ENCODE measurements around the gene PLCB4. TPM values are rescaled to one million over a fixed set of nuclear protein-coding genes. Genes with fewer than 3 reads are reported as not detected.

Gene PLCB4
- total RNA-seq, 1 donor, result 3.5 TPM

- DNase-seq (ENCODE audit: low read depth), result no peak
- TF ChIP-seq CTCF (IDR thresholded peaks at IDR 0.05; ENCODE audit: insufficient read depth, low read depth, low read length), result no peak
- H3K4me3 ChIP-seq (ENCODE audit: low read depth, low read length), result no peak overlapping the region
These were observed 212.9 kb downstream of the PLCB4 start for GRCh38 chr20:9281803-9282202.

- no peak for TF ChIP-seq CTCF (IDR thresholded peaks at IDR 0.05; ENCODE audit: insufficient read depth, low read depth, low read length)
- DNase-seq (ENCODE audit: low read depth), result no peak
These were observed 216.7 kb downstream of the PLCB4 start for GRCh38 chr20:9285617-9286016.

GRCh38 chr20:9286501-9287461 is 217.9 kb downstream of the PLCB4 start:
- no peak overlapping the region for H3K4me3 ChIP-seq (ENCODE audit: low read depth, low read length)
- TF ChIP-seq CTCF (IDR thresholded peaks at IDR 0.05; ENCODE audit: insufficient read depth, low read depth, low read length), result no peak
- no peak for DNase-seq (ENCODE audit: low read depth)

More at GRCh38 chr20:9285617-9286016, 216.7 kb downstream of the PLCB4 start:
- H3K4me3 ChIP-seq (ENCODE audit: low read depth, low read length), result no peak overlapping the region

- TF ChIP-seq CTCF (IDR thresholded peaks at IDR 0.05; ENCODE audit: insufficient read depth, low read depth, low read length), result no peak
- H3K4me3 ChIP-seq (ENCODE audit: low read depth, low read length), result no peak overlapping the region
- no peak for DNase-seq (ENCODE audit: low read depth)
These were observed 218.9 kb downstream of the PLCB4 start for GRCh38 chr20:9287826-9288225.

- no peak for TF ChIP-seq CTCF (IDR thresholded peaks at IDR 0.05; ENCODE audit: insufficient read depth, low read depth, low read length)
- DNase-seq (ENCODE audit: low read depth), result no peak
These were observed 221.4 kb downstream of the PLCB4 start for GRCh38 chr20:9290331-9290730.

GRCh38 chr20:9293145-9293544 is 224.3 kb downstream of the PLCB4 start:
- TF ChIP-seq CTCF (IDR thresholded peaks at IDR 0.05; ENCODE audit: insufficient read depth, low read depth, low read length), result no peak
- H3K4me3 ChIP-seq (ENCODE audit: low read depth, low read length), result no peak overlapping the region
- no peak for DNase-seq (ENCODE audit: low read depth)

More at GRCh38 chr20:9290331-9290730, 221.4 kb downstream of the PLCB4 start:
- no peak overlapping the region for H3K4me3 ChIP-seq (ENCODE audit: low read depth, low read length)

All from fibroblast of villous mesenchyme (primary cell).